Liver (tissue), 9 donors: ENCODE results near the gene SIAH1. TPM values are rescaled to one million over a fixed set of nuclear protein-coding genes. Genes with fewer than 3 reads are reported as not detected.

ENCODE experiments used
- DNase-seq: peaks from one replicate; pipeline ENCODE4 v3.0.0-alpha.2; 2017; ENCODE audit warnings: low spot score
- H3K27ac ChIP-seq, 2 donors: one replicate each; pipeline ENCODE4 v1.7.0; 2013; ENCODE audit warnings: inconsistent platforms in 2 of 2, low read length in 2 of 2, control low read depth in 1 of 2, low read depth in 1 of 2, mild to moderate bottlenecking in 1 of 2
- H3K27me3 ChIP-seq, 4 donors: one replicate each; pipeline versions ENCODE4 v1.6.1 to v1.7.0; 2013; ENCODE audit warnings: low read length in 3 of 4, inconsistent platforms in 1 of 4, mild to moderate bottlenecking in 1 of 4, moderate library complexity in 1 of 4; ENCODE audit not compliant: control insufficient read depth in 4 of 4, insufficient read depth in 4 of 4
- H3K36me3 ChIP-seq, 4 donors: one replicate each; pipeline versions ENCODE4 v1.6.1 to v1.7.0; 2013; ENCODE audit warnings: low read length in 3 of 4, mild to moderate bottlenecking in 3 of 4, low read depth in 1 of 4, moderate library complexity in 1 of 4; ENCODE audit not compliant: control insufficient read depth in 4 of 4, insufficient read depth in 3 of 4
- H3K4me1 ChIP-seq, 4 donors: one replicate each; pipeline versions ENCODE4 v1.6.1 to v1.7.0; 2013; ENCODE audit warnings: low read length in 3 of 4, mild to moderate bottlenecking in 3 of 4, moderate library complexity in 1 of 4; ENCODE audit not compliant: control insufficient read depth in 4 of 4, insufficient read depth in 4 of 4
- H3K4me3 ChIP-seq, 3 donors: one replicate each; pipeline versions ENCODE4 v1.6.1 to v1.7.0; 2013; ENCODE audit warnings: low read length in 3 of 3, control low read depth in 1 of 3, low read depth in 1 of 3, mild to moderate bottlenecking in 1 of 3
- H3K9ac ChIP-seq, 2 donors: one replicate each; pipeline ENCODE4 v1.7.0; 2013; ENCODE audit warnings: low read length in 2 of 2, mild to moderate bottlenecking in 2 of 2, moderate library complexity in 2 of 2, control low read depth in 1 of 2, low read depth in 1 of 2
- H3K9me3 ChIP-seq, 4 donors: one replicate each; pipeline versions ENCODE4 v1.6.1 to v1.7.0; 2013; ENCODE audit warnings: low read length in 3 of 4; ENCODE audit not compliant: control insufficient read depth in 4 of 4
- ATF3 ChIP-seq: IDR thresholded peaks from 2 replicates; pipeline ENCODE4 v1.6.1; 2016; ENCODE audit warnings: antibody characterized with exemption
- CTCF ChIP-seq: fragments of 150-350 bp; IDR thresholded peaks from 2 replicates; pipeline ENCODE4 v1.5.1; 2017; ENCODE audit warnings: improper control_type of control experiment, low read depth, low read length; ENCODE audit not compliant: missing input control
- EGR1 ChIP-seq, 2 donors: IDR thresholded peaks; 2 replicates each; pipeline ENCODE4 v1.6.1; 2016 to 2018; ENCODE audit warnings: antibody characterized with exemption in 2 of 2, low read depth in 2 of 2
- FOXA2 ChIP-seq: IDR thresholded peaks from 2 replicates; pipeline ENCODE4 v1.6.1; 2016; ENCODE audit warnings: antibody characterized with exemption
- GABPA ChIP-seq, 2 donors: IDR thresholded peaks in 1 of 2; conservative IDR thresholded peaks in 1 of 2; 2 replicates each; pipeline ENCODE4 v1.6.1; 2016; ENCODE audit warnings: antibody characterized with exemption in 2 of 2, mild to moderate bottlenecking in 1 of 2, moderate library complexity in 1 of 2
- HNF4A ChIP-seq, 2 donors: conservative IDR thresholded peaks; 2 replicates each; pipeline ENCODE4 v1.6.1; 2016; ENCODE audit warnings: antibody characterized with exemption in 2 of 2, mild to moderate bottlenecking in 2 of 2
- HNF4G ChIP-seq: IDR thresholded peaks from 2 replicates; pipeline ENCODE4 v1.6.1; 2016; ENCODE audit warnings: antibody characterized with exemption
- JUND ChIP-seq, 2 donors: IDR thresholded peaks; 2 replicates each; pipeline ENCODE4 v1.6.1; 2016; ENCODE audit warnings: antibody characterized with exemption in 2 of 2
- MAX ChIP-seq: IDR thresholded peaks from 2 replicates; pipeline ENCODE4 v1.6.1; 2016; ENCODE audit warnings: antibody characterized with exemption
- NR2F2 ChIP-seq: IDR thresholded peaks from 2 replicates; pipeline ENCODE4 v1.6.1; 2016; ENCODE audit warnings: antibody characterized with exemption
- RAD21 ChIP-seq, 2 donors: IDR thresholded peaks; 2 replicates each; pipeline ENCODE4 v1.6.1; 2016; ENCODE audit warnings: antibody characterized with exemption in 2 of 2, mild to moderate bottlenecking in 2 of 2
- RXRA ChIP-seq, 2 donors: IDR thresholded peaks; 2 replicates each; pipeline ENCODE4 v1.6.1; 2017 to 2018; ENCODE audit warnings: antibody characterized with exemption in 2 of 2, mild to moderate bottlenecking in 1 of 2
- SP1 ChIP-seq: IDR thresholded peaks from 2 replicates; pipeline ENCODE4 v1.6.1; 2018; ENCODE audit warnings: antibody characterized with exemption, mild to moderate bottlenecking
- TAF1 ChIP-seq: conservative IDR thresholded peaks from 2 replicates; pipeline ENCODE4 v1.6.1; 2016; ENCODE audit warnings: antibody characterized with exemption, mild to moderate bottlenecking
- YY1 ChIP-seq: IDR thresholded peaks from 2 replicates; pipeline ENCODE4 v1.6.1; 2016; ENCODE audit warnings: antibody characterized with exemption, mild to moderate bottlenecking
- WGBS: extraction: QIAGEN DNeasy Blood & Tissue Kit; methylation state at CpG from one replicate; pipeline ENCODE4 v1.1.7; 2013; 5-methylcytosine and 5-hydroxymethylcytosine counted together
- polyA plus RNA-seq, 2 donors: library from polyadenylated mRNA; stranded (reverse) in 1 of 2; unstranded in 1 of 2; fragments of 200-250 nt in 1 of 2; fragments of >200 nt in 1 of 2; fragmentation: Nextera tagmentation in 1 of 2; extraction: Ambion mirVana in 1 of 2; gene quantifications; one replicate each; pipeline versions ENCODE4 v1.2.1 to v1.2.3, GENCODE V29; 2013 to 2015
- total RNA-seq, 2 donors: library from RNA; depleted of rRNA; stranded (reverse); fragments of >200 nt; gene quantifications; one replicate each; pipeline ENCODE4 v1.2.3, GENCODE V29; 2014
- TF ChIP-seq, protein P1 (sequence below): IDR thresholded peaks from 2 replicates; pipeline ENCODE4 v1.6.1; 2016; ENCODE audit warnings: antibody characterized with exemption, mild to moderate bottlenecking
- donor health status: healthy.
- donor health status: healthy.
- donor health status: healthy.
- donor health status: healthy.
- donor health status: healthy.

SIAH1 gene
- total and polyA plus RNA-seq, 4 donors: 6.7 to 17.3 (median 15.8) TPM

GRCh38 chr16:48383877-48384519, 1.2 kb downstream of the SIAH1 start:
- 1% methylated on average over 15 of the region's 15 CpGs for WGBS
- no peaks in the 10 kb centered on the region for H3K27me3 ChIP-seq

GRCh38 chr16:48383009-48383876, 2.0 kb downstream of the SIAH1 start:
- 15% methylated on average over 6 of the region's 6 CpGs for WGBS
- Histone ChIP-seq H3K4me1 (peaks cover 13 to 43% (median 29%) of the 10 kb centered on the region in 4 donors), H3K9me3 (no peaks in the 10 kb centered on the region)

More at GRCh38 chr16:48383877-48384519, 1.2 kb downstream of the SIAH1 start:
- H3K4me3 ChIP-seq: peak overlapping the region; percentile 77 to 98 (median 91)
- no peak for DNase-seq
- no peaks in the 10 kb centered on the region for H3K36me3 ChIP-seq
- TF ChIP-seq NR2F2: no peak
- TF ChIP-seq, protein P1, sequence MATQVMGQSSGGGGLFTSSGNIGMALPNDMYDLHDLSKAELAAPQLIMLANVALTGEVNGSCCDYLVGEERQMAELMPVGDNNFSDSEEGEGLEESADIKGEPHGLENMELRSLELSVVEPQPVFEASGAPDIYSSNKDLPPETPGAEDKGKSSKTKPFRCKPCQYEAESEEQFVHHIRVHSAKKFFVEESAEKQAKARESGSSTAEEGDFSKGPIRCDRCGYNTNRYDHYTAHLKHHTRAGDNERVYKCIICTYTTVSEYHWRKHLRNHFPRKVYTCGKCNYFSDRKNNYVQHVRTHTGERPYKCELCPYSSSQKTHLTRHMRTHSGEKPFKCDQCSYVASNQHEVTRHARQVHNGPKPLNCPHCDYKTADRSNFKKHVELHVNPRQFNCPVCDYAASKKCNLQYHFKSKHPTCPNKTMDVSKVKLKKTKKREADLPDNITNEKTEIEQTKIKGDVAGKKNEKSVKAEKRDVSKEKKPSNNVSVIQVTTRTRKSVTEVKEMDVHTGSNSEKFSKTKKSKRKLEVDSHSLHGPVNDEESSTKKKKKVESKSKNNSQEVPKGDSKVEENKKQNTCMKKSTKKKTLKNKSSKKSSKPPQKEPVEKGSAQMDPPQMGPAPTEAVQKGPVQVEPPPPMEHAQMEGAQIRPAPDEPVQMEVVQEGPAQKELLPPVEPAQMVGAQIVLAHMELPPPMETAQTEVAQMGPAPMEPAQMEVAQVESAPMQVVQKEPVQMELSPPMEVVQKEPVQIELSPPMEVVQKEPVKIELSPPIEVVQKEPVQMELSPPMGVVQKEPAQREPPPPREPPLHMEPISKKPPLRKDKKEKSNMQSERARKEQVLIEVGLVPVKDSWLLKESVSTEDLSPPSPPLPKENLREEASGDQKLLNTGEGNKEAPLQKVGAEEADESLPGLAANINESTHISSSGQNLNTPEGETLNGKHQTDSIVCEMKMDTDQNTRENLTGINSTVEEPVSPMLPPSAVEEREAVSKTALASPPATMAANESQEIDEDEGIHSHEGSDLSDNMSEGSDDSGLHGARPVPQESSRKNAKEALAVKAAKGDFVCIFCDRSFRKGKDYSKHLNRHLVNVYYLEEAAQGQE: peak; percentile 46
- TF ChIP-seq HNF4G: no peak
- TF ChIP-seq YY1: peak; percentile 79
- peak; percentile 82 for TF ChIP-seq TAF1
- no peak for TF ChIP-seq FOXA2
- peak in 1 of 2 donors; percentile 14 for TF ChIP-seq EGR1 (IDR thresholded peaks at IDR 0.05; ENCODE audit: low read depth in 2 of 2)
- TF ChIP-seq HNF4A (conservative IDR thresholded peaks at IDR 0.05): peak in 1 of 2 donors; percentile 30
- no peak for TF ChIP-seq RAD21 (IDR thresholded peaks at IDR 0.05)
- peak; percentile 10 to 42 for TF ChIP-seq RXRA (IDR thresholded peaks at IDR 0.05)
- peak; percentile 48 for TF ChIP-seq MAX
- H3K4me1 ChIP-seq: peaks cover 10 to 36% (median 24%) of the 10 kb centered on the region in 4 donors
- H3K9ac ChIP-seq: peak overlapping the region; percentile 92 to 94
- H3K27ac ChIP-seq: peak overlapping the region; percentile 97 to 98
- no peaks in the 10 kb centered on the region for H3K9me3 ChIP-seq

More at GRCh38 chr16:48383009-48383876, 2.0 kb downstream of the SIAH1 start:
- DNase-seq: no peak
- H3K9ac ChIP-seq: peak overlapping the region; percentile 92 to 94
- no peaks in the 10 kb centered on the region for H3K27me3 ChIP-seq
- no peaks in the 10 kb centered on the region for H3K36me3 ChIP-seq
- peak overlapping the region; percentile 97 to 98 for H3K27ac ChIP-seq
- TF ChIP-seq HNF4G (no peak), NR2F2 (no peak), HNF4A (conservative IDR thresholded peaks at IDR 0.05) (peak in 1 of 2 donors; percentile 17), RXRA (IDR thresholded peaks at IDR 0.05) (peak in 1 of 2 donors; percentile 17), SP1 (no peak), ATF3 (no peak), JUND (IDR thresholded peaks at IDR 0.05) (no peak), CTCF (no peak), YY1 (no peak), GABPA (IDR thresholded peaks at IDR 0.05 in 1 of 2, conservative IDR thresholded peaks at IDR 0.05 in 1 of 2) (no peak)
- TF ChIP-seq, protein P1: no peak
- peak overlapping the region; percentile 77 to 98 (median 91) for H3K4me3 ChIP-seq
